GM12891 (cell line): ENCODE data around the gene FMO3.

Experiments
- POLR2A ChIP-seq: IDR thresholded peaks from 2 replicates; pipeline ENCODE4 v1.6.1; 2011; ENCODE audit warnings: low read depth, low read length, control low read depth
- POU2F2 ChIP-seq: IDR thresholded peaks from 2 replicates; pipeline ENCODE4 v1.6.1; 2011; ENCODE audit warnings: low read depth, mild to moderate bottlenecking, control low read depth, low read length, moderate library complexity
- TAF1 ChIP-seq: IDR thresholded peaks from 2 replicates; pipeline ENCODE4 v1.6.1; 2011; ENCODE audit warnings: low read depth, low read length, control low read depth

- TF ChIP-seq TAF1 (no peak), POLR2A (no peak), POU2F2 (no peak)
Observed at GRCh38 chr1:171090604-171091003, at the start of gene FMO3.
